ENCODE results near the gene NDUFS6.
A peak's percentile ranks its signal among the peaks of the same experiment; 100 is the strongest.

Gene NDUFS6
- long read RNA-seq, donor 1, transcript NDUFS6-201 (4 exons, 1,082 nt): major isoform, 61 of 99 reads
- long read RNA-seq, donor 1, partial matches to known transcripts: 28 of 99 reads
- long read RNA-seq, donor 1, other reads (novel, unspliced or antisense): 8 of 99 reads
- long read RNA-seq, donor 2, transcript NDUFS6-201 (4 exons, 1,082 nt): major isoform, 45 of 62 reads
- long read RNA-seq, donor 2, partial matches to known transcripts: 11 of 62 reads
- long read RNA-seq, donor 2, other reads (novel, unspliced or antisense): 5 of 62 reads
- long read RNA-seq, donor 3, transcript NDUFS6-201 (4 exons, 1,082 nt): major isoform, 44 of 49 reads
- long read RNA-seq, donor 3, partial matches to known transcripts: 5 of 49 reads
- long read RNA-seq, donor 3, other reads (novel, unspliced or antisense): 0 of 49 reads
- long read RNA-seq, donor 4, transcript NDUFS6-201 (4 exons, 1,082 nt): major isoform, 72 of 110 reads
- long read RNA-seq, donor 4, partial matches to known transcripts: 36 of 110 reads
- long read RNA-seq, donor 4, other reads (novel, unspliced or antisense): 0 of 110 reads
- long read RNA-seq, donor 5, transcript NDUFS6-201 (4 exons, 1,082 nt): major isoform, 70 of 94 reads
- long read RNA-seq, donor 5, partial matches to known transcripts: 23 of 94 reads
- long read RNA-seq, donor 5, other reads (novel, unspliced or antisense): 0 of 94 reads
- long read RNA-seq, donor 6, transcript NDUFS6-201 (4 exons, 1,082 nt): major isoform, 61 of 118 reads
- long read RNA-seq, donor 6, partial matches to known transcripts: 47 of 118 reads
- long read RNA-seq, donor 6, other reads (novel, unspliced or antisense): 6 of 118 reads
- long read RNA-seq, donor 7, transcript NDUFS6-201 (4 exons, 1,082 nt): major isoform, 114 of 171 reads
- long read RNA-seq, donor 7, partial matches to known transcripts: 48 of 171 reads
- long read RNA-seq, donor 7, other reads (novel, unspliced or antisense): 8 of 171 reads
- long read RNA-seq, donor 8, transcript NDUFS6-201 (4 exons, 1,082 nt): major isoform, 66 of 71 reads
- long read RNA-seq, donor 8, partial matches to known transcripts: 5 of 71 reads
- long read RNA-seq, donor 8, other reads (novel, unspliced or antisense): 0 of 71 reads

GRCh38 chr5:1801222-1801966, at the start of gene NDUFS6:
TSS of gene NDUFS6 (plus strand) at chr5:1801407. CDS start at chr5:1801418, 11 bp downstream.
- peak; percentile 89 for DNase-seq

DNA sequence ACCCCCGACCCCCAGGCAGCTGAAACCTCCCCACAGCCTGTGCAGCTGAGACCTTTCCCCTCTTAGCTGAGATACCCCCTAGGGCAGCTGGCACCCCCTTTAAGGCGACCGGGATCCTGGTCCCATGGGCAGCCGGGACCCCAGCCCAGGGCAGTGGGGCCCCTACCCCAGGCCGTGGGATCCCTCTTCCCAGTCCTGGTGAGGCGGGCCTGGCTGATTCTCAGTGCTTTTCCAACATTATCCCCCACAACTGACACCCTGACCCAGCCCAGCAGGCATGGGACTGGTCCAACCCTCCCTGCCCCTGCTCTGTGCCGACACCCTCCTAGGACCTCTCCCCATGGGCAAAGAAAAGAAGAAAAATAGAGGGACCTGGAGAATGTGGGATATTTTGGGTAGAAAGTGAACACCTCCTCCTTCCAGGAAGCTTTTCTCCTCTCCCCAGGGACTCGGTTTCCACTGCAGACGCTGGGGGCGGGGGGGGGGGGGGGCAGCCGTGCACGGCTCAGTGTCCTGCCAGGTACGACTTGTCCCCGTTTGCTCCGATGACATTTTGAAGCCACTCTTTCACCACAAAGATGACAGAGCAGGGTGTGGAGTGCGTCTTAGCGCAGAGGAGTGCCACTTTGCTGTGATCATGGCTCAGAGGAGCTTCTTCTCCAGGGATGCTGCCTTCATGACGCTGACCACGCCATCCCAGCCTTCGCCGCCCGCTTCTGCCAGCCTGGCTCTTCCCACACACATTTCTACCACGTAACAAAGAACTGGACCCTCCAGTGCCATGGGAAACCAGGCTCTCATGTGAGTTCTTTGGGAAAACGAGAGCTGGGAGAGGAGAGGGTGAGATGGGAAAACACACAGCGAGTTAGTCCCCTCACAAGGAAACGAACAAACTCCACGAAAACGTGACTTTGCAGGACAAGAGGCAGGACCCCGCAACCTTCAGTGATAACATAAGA, 49.1 kb upstream of the NDUFS6 start:
- DNase-seq: no peak

DNA sequence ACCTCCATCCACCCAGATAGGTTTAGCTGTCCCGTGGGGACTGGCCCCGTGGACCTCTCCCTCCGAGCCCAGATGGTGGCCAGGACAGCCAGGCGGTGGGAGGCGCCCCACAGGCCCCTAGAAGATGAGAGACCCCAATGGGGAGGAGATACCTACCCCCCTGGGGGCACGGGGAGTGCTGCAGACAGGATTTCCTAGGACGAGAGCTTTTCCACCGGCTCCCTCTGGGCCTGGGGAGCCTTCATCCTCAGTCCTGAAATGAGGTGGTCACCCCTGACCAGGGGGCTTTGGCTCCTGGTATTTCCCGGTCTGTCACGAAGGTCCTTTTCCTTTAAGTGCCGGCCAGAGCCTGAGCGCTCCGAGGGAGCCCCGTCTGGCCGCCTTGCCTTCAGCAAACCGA, 48.3 kb upstream of the NDUFS6 start:
- DNase-seq: no peak

DNA sequence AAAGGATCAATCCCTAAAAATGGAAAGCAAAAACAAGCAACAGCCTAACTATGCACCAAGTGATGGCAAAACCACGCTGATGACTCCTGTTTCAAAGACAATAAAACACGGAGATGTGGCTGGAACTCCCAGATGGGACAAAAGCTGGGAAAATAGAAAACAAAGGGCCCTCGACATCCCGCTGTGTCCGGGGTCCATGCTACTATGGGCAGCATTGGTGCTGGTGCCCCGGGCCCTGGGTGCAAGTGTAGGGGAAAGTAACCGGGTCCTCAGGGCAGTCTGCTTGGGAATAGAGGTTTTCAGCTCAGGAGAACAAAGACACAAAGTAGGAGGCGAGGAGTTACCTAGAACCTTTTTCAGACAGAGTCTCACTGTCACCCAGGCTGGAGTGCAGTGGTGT, 47.7 kb upstream of the NDUFS6 start:
- no peak for DNase-seq

DNA sequence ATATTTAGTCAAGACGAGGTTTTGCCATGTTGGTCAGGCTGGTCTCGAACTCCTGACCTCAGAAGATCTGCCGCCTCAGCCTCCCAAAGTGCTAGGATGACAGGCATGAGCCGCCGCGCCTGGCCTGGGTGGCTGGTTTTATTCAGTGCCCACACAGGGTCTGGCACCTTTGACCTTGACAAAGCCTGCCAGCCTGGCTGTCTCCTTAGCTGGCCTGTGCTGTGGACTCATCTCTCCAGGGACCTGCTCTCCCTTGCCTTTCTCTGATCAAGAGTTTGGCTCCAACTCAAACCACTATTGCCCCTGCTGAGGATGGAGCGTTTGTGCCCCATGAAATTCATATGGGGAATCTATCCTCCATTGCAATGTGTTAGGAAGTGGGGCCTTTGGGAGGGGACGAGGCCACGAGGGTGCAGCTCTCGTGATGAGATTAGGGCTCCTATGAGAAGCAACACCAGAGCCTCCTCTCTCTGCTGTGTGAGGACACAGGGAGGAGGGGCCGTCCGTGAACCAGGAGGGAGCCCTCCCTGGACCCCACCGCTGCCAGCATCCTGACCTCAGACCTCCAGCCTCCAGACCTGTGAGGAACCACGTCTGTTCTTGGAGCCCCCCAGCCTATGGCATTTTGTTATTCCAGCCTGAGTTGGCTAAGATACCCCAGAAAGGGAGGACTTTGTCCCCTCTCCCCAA, 46.5 kb upstream of the NDUFS6 start:
- DNase-seq: no peak

- DNase-seq: no peak
These were observed 45.8 kb upstream of the NDUFS6 start for GRCh38 chr5:1755321-1755949.

DNA sequence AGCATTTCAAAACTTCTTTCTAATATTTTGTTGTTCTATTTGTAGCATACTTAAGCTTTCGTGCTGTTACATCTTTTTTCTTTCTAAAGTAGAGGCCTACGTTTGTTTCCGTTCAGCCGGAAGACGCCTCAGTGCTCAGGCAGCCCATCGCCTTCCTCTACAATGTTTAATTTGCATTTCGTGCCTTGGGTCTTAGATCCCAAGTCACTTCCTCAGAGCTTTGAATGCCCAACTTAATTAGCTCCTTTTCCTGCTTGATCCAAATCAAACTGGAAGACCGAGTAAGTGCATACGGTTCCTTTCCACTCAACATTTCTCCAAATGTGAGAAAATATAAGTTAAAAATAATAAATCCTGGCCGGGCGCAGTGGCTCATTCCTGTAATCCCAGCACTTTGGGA, 44.7 kb upstream of the NDUFS6 start:
- no peak for DNase-seq

- no peak for DNase-seq
These were observed 43.7 kb upstream of the NDUFS6 start for GRCh38 chr5:1757511-1757910.

DNA sequence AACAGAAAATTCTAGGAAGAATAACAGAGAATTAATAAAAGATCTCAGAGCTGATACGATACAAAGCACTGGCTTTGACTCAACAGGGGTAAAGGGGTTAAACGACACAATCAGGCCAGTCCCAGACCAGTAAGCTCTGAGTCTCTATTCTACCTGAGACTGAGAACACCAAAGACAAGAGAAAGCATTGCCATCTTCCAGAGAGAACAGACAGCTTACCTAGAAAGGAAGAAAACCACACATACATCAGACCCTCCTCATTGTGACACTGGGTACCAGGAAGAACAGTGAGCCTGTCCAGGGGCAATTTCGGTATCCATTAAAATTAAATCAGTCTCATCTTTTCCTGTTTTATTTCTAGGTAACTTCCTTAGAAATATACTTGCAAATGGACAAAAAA, 42.6 kb upstream of the NDUFS6 start:
- DNase-seq: no peak

DNA sequence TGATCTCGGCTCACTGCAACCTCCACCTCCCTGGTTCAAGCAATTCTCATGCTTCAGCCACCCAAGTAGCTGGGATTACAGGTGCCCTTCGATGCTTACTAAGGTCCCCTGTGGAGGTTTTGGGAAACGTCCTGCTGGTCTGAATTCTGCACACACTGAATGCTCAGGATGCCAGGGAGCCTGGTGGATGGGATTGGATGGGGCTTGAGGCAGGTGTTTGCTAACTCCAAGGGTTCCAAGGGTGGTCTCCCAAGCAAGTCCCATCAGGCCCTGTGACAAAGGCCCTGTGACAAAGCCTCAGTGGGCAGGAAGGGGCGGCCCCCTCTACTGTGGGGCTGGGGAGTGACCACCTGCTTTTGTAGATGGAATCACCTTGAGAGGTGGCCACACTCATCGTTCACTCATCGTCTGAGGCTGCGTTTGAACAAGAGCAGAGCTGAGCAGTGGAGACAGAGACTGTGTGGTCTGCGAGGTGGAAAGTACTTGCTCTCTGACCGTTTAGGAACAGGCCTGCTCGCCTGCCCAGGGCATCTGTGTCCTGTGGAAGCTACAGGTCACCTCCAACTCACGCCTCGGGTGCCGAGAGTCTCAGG, 41.7 kb upstream of the NDUFS6 start:
- no peak for DNase-seq

- no peak for DNase-seq
These were observed 41.0 kb upstream of the NDUFS6 start for GRCh38 chr5:1760231-1760630.

DNA sequence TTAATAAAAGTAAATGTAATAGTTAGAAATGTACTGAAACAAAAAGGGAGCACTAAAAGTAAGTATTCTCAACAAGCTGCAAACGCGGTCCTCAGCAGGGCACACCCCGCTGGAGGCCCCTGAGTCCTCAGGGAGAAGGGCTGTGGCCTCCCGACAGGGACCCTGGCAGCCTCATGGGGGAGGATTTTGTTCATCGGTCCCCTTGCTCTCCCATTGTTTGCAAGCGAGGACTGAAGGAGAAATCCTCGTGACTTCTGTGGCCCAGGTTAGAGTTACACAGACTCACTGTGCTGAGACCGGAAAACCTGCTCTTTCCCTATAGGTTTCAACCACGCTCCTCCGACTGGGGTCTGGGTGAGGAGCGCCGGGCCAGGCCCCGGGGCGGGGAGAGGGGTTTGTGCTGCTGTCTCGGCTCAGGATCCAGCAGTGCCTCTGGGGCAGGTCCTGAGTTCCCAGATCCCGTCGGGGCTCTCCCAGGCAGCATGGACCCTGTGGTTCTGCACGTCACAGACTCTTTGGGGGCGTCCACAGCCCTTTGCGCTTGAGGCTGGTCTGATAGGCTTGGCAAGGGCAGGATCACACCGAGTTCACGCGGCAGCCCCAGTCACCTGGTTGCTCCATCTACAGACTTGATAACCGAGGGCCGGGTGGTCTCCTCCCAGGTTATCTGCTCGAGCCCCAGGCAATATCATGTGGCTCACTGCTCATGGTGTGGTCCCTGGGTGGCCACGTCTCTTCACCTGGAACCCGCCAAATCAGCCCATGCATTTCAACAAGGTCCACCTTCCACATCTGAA, 40.4 kb upstream of the NDUFS6 start:
- no peak for DNase-seq

DNA sequence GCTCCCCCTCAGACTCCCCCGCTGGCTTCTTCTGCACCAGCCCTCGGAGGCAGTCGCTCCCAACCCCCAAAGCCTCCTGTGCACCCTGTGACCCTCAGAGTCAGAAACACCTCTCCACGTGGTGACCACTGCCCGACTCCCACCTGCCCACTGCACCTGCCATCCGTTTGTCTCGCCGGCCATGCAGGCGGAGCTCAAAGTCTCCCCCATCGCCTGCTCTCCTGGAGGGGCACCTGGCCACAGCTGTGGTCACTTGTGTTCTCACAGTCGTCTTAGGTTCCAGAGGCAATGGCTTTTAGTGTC, 39.8 kb upstream of the NDUFS6 start:
- DNase-seq: no peak

DNA sequence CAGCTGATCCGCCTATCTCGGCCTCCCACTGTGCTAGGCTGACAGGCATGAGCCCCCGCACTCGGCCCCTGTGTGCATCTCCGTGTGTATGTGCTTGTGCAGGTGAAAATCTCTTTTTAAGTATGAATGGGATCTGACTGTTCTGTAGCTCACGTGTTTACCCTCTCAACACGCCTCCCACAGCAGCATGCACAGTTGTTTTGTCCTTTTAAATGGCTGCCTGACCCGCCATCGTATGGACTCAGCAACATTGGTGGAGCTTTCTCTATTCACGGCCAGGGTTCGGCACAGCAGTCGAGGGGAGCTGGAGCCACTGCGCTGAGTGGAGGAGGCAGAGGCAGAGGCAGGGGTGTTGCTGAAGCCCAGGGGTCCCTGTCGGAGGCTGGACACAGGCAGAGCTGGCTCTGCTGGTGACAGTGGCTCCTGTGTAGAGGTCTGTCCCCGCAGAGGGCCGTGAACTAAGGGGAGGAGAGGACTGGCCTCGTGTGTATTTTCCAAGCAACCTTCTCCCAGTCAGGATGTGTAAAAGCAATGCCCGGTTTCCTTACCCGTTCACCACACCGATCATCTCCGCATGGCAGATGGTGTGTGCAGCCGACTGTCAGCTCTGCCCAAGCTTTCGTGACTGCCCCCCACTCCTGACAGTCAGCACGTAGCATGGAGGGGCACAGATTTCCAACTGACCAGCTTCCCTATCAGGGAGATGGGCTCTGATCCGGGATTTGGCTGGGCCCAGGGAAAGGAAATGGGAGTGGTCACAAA, 38.9 kb upstream of the NDUFS6 start:
- DNase-seq: no peak

DNA sequence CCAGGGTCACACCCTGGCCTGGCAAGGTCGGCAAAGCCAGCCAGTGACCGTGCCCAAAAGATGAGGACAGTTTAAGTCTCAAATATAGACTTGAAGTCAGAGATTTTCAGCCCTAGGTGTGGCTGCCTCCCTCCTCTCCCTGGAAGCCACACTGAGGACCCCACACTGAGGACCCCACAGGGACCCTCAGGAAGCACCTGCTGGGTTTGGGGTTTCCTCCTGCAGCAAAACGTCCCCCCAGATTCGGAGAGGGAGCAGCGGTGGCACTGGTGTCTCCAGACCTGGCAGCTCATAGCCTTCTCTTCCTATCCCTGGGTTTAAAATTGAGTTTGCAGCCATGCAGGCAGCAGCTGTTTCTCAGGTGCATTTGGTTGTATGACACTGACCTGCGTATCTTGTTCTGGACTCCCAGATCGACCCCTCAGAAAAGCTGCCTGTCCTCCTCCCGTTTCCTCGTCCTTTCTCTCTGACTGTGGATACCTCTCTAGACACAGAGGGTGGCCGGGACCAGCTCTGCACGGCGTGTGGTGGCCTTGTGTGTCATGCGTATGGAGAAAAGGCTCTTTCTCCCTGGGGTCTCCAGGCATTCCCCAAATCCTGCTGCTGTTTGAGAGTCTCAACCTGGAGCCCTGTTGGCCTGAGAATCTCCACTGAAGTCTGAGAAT, 38.2 kb upstream of the NDUFS6 start:
- no peak for DNase-seq

- DNase-seq: no peak
These were observed 37.7 kb upstream of the NDUFS6 start for GRCh38 chr5:1763548-1763911.

GRCh38 chr5:1763960-1764605, 37.1 kb upstream of the NDUFS6 start:
- no peak for DNase-seq
